SU-DHL-6 (cell line): ENCODE data around the gene GPX3.

ENCODE experiments used
- H2AFZ ChIP-seq: fragments of 200-600 bp; sonication (generic); 2 replicates; pipeline ENCODE4 v1.6.1; 2014; ENCODE audit warnings: low read depth, mild to moderate bottlenecking, moderate library complexity, mixed read lengths, antibody characterized with exemption, low read length; ENCODE audit not compliant: severe bottlenecking
- H3F3A ChIP-seq: fragments of 200-600 bp; shearing (Covaris generic); 2 replicates; pipeline ENCODE4 v1.6.0; 2016; ENCODE audit warnings: antibody characterized with exemption, mild to moderate bottlenecking; ENCODE audit not compliant: insufficient read depth
- H3K27ac ChIP-seq: fragments of 200-600 bp; sonication (generic); 2 replicates; pipeline ENCODE4 v1.5.1; 2016; ENCODE audit warnings: low read depth, mild to moderate bottlenecking, low read length, moderate library complexity, mixed read lengths
- H3K27me3 ChIP-seq: fragments of 200-600 bp; sonication (generic), shearing (Covaris generic); 2 replicates; pipeline ENCODE4 v1.6.0; 2014; ENCODE audit warnings: mild to moderate bottlenecking, low read length
- H3K36me3 ChIP-seq: fragments of 200-600 bp; sonication (generic); 2 replicates; pipeline ENCODE4 v1.6.1; 2014; ENCODE audit warnings: mild to moderate bottlenecking, low read length, mixed read lengths
- H3K4me2 ChIP-seq: fragments of 300-600, 200-600 bp; shearing (Covaris generic), sonication (generic); 2 replicates; pipeline ENCODE4 v1.6.0; 2014; ENCODE audit warnings: low read length, low read depth, mild to moderate bottlenecking; ENCODE audit not compliant: poor library complexity, severe bottlenecking
- H3K4me3 ChIP-seq: fragments of 200-600 bp; sonication (generic); 2 replicates; pipeline ENCODE4 v1.5.1; 2014; ENCODE audit warnings: antibody characterized with exemption, low read length, mild to moderate bottlenecking, mixed read lengths; ENCODE audit not compliant: insufficient read depth, poor library complexity, severe bottlenecking
- H3K79me2 ChIP-seq: fragments of 200-600 bp; sonication (generic); 2 replicates; pipeline ENCODE4 v1.6.1; 2014; ENCODE audit warnings: mild to moderate bottlenecking, low read length, moderate library complexity; ENCODE audit not compliant: insufficient read depth
- H3K9ac ChIP-seq: fragments of 200-600 bp; sonication (generic); 2 replicates; pipeline ENCODE4 v1.7.0; 2014; ENCODE audit warnings: mild to moderate bottlenecking, low read length
- H3K9me2 ChIP-seq: fragments of 200-600 bp; sonication (generic); replicated peaks from 2 replicates; pipeline ENCODE4 v1.6.1; 2014; ENCODE audit warnings: low read length; ENCODE audit not compliant: insufficient read depth
- H3K9me3 ChIP-seq: fragments of 200-600 bp; sonication (generic); 2 replicates; pipeline ENCODE4 v1.6.1; 2014; ENCODE audit warnings: low read length, mixed read lengths; ENCODE audit not compliant: insufficient read depth
- H4K20me1 ChIP-seq: fragments of 200-600 bp; sonication (generic); 2 replicates; pipeline ENCODE4 v1.6.1; 2014; ENCODE audit warnings: low read depth, mild to moderate bottlenecking, antibody characterized with exemption, low read length, moderate library complexity, mixed read lengths
- CTCF ChIP-seq: fragments of 200-600 bp; sonication (generic); IDR thresholded peaks from one replicate; pipeline ENCODE4 v1.5.1; 2017; ENCODE audit warnings: antibody characterized with exemption, mild to moderate bottlenecking, low read length, moderate library complexity; ENCODE audit not compliant: insufficient read depth, poor library complexity, severe bottlenecking
- EZH2phosphoT487 ChIP-seq: fragments of 200-600 bp; sonication (generic), shearing (Covaris generic); conservative IDR thresholded peaks from 2 replicates; pipeline ENCODE4 v1.6.1; 2018; ENCODE audit warnings: mild to moderate bottlenecking, antibody characterized with exemption, low read length, moderate library complexity, mixed read lengths

Gene GPX3

GRCh38 chr5:151051931-151052608 is 31.7 kb downstream of the GPX3 start:
- no peaks in the 10 kb centered on the region for H4K20me1 ChIP-seq
- TF ChIP-seq EZH2phosphoT487, result no peak
- no peak for TF ChIP-seq CTCF
- no peaks in the 10 kb centered on the region for H3K27me3 ChIP-seq
- H2AFZ ChIP-seq, result no peak overlapping the region
- no peak overlapping the region for H3K4me2 ChIP-seq
- H3K9ac ChIP-seq, result no peak overlapping the region
- no peaks in the 10 kb centered on the region for H3K9me3 ChIP-seq
- no peak overlapping the region for H3K27ac ChIP-seq
- no peaks in the 10 kb centered on the region for H3K9me2 ChIP-seq
- no peak overlapping the region for H3K4me3 ChIP-seq
- no peaks in the 10 kb centered on the region for H3F3A ChIP-seq
- H3K79me2 ChIP-seq, result no peaks in the 10 kb centered on the region
- H3K36me3 ChIP-seq, result 0 out of 2 replicates have a peak, but pooled peaks cover 4% of the 10 kb centered on the region

GRCh38 chr5:151052836-151053235 is 32.4 kb downstream of the GPX3 start:
- Histone ChIP-seq H3F3A (no peaks in the 10 kb centered on the region), H3K27me3 (no peaks in the 10 kb centered on the region), H3K9ac (no peak overlapping the region), H3K9me3 (no peaks in the 10 kb centered on the region), H4K20me1 (no peaks in the 10 kb centered on the region), H3K4me2 (no peak overlapping the region), H3K9me2 (no peaks in the 10 kb centered on the region), H3K79me2 (no peaks in the 10 kb centered on the region), H2AFZ (no peak overlapping the region), H3K27ac (no peak overlapping the region), H3K4me3 (no peak overlapping the region), H3K36me3 (no peaks in the 10 kb centered on the region)
- TF ChIP-seq CTCF, result no peak
- TF ChIP-seq EZH2phosphoT487, result no peak

- no peaks in the 10 kb centered on the region for H3K36me3 ChIP-seq
- H3K79me2 ChIP-seq, result no peaks in the 10 kb centered on the region
- no peaks in the 10 kb centered on the region for H3F3A ChIP-seq
- H3K27me3 ChIP-seq, result no peaks in the 10 kb centered on the region
- H3K4me3 ChIP-seq, result no peak overlapping the region
- TF ChIP-seq CTCF (no peak), EZH2phosphoT487 (no peak)
- no peak overlapping the region for H2AFZ ChIP-seq
- H3K4me2 ChIP-seq, result no peak overlapping the region
- H3K27ac ChIP-seq, result no peak overlapping the region
- H4K20me1 ChIP-seq, result no peaks in the 10 kb centered on the region
- H3K9ac ChIP-seq, result no peak overlapping the region
- no peaks in the 10 kb centered on the region for H3K9me2 ChIP-seq
- no peaks in the 10 kb centered on the region for H3K9me3 ChIP-seq
These were observed 33.5 kb downstream of the GPX3 start for GRCh38 chr5:151053796-151054462.
